Smooth muscle cell (in vitro differentiated cells): ENCODE data around the gene PRMT1. TPM values are rescaled to one million over a fixed set of nuclear protein-coding genes. Genes with fewer than 3 reads are reported as not detected.

Experiments
- DNase-seq: peaks from one replicate; lab custom pipeline; 2025; ENCODE audit not compliant: unreplicated experiment; lab: John Stamatoyannopoulos, UW
- H2AFZ ChIP-seq: fragments of 200-600 bp; sonication (generic); 2 replicates; pipeline ENCODE4 v1.6.0; 2016; ENCODE audit warnings: antibody characterized with exemption, low read depth, mild to moderate bottlenecking
- H3F3A ChIP-seq: fragments of 200-600 bp; sonication (generic); 2 replicates; pipeline ENCODE4 v1.6.0; 2017; ENCODE audit warnings: antibody characterized with exemption, low read depth
- H3K27ac ChIP-seq: fragments of 200-600 bp; sonication (generic); 2 replicates; pipeline ENCODE4 v1.5.1; 2016; ENCODE audit warnings: low read depth, mild to moderate bottlenecking
- H3K27me3 ChIP-seq: fragments of 200-600 bp; sonication (generic); 2 replicates; pipeline ENCODE4 v1.6.1; 2016; ENCODE audit warnings: low read depth, mild to moderate bottlenecking
- H3K36me3 ChIP-seq: fragments of 200-600 bp; sonication (generic); 2 replicates; pipeline ENCODE4 v1.5.1; 2016; ENCODE audit warnings: low read depth
- H3K4me1 ChIP-seq: fragments of 200-600 bp; sonication (generic); 2 replicates; pipeline ENCODE4 v1.5.1; 2016; ENCODE audit warnings: low read depth
- H3K4me2 ChIP-seq: fragments of 200-600 bp; sonication (generic); 2 replicates; pipeline ENCODE4 v1.6.0; 2016; ENCODE audit warnings: mild to moderate bottlenecking
- H3K4me3 ChIP-seq: fragments of 200-600 bp; sonication (generic); 2 replicates; pipeline ENCODE4 v1.5.1; 2016; ENCODE audit warnings: mild to moderate bottlenecking
- H3K79me2 ChIP-seq: fragments of 200-600 bp; sonication (generic); 2 replicates; pipeline ENCODE4 v1.6.0; 2016; ENCODE audit warnings: low read depth, mild to moderate bottlenecking
- H3K9ac ChIP-seq: fragments of 200-600 bp; sonication (generic); 2 replicates; pipeline ENCODE4 v1.6.0; 2016; ENCODE audit warnings: low read depth
- H3K9me3 ChIP-seq: fragments of 200-600 bp; sonication (generic); replicated peaks from 2 replicates; pipeline ENCODE4 v1.5.1; 2016; ENCODE audit warnings: low read depth
- H4K20me1 ChIP-seq: fragments of 200-600 bp; sonication (generic); 2 replicates; pipeline ENCODE4 v1.6.0; 2016; ENCODE audit warnings: low read depth
- CTCF ChIP-seq: fragments of 200-600 bp; sonication (generic); IDR thresholded peaks from 2 replicates; pipeline ENCODE4 v1.5.1; 2017; ENCODE audit warnings: borderline replicate concordance, mild to moderate bottlenecking, antibody characterized with exemption; ENCODE audit not compliant: insufficient read depth, poor library complexity, severe bottlenecking
- WGBS: methylation state at CpG from one replicate; pipeline ENCODE4 v1.1.7; 2016; ENCODE audit warnings: low lambda C conversion rate; 5-methylcytosine and 5-hydroxymethylcytosine counted together
- microRNA-seq: library from miRNA; unstranded; fragments of <30 nt; microRNA quantifications from one replicate; pipeline ENCODE4, GENCODE V29; 2016; ENCODE audit warnings: borderline number of aligned reads
- polyA plus RNA-seq: library from polyadenylated mRNA; unstranded; fragments of >200 nt; fragmentation: Nextera tagmentation; extraction: Ambion mirVana; gene quantifications from 2 replicates; pipeline ENCODE4 v1.2.1, GENCODE V29; 2016
- small RNA-seq: library from RNA; depleted of rRNA; stranded (forward); fragments of <200 nt; gene quantifications from one replicate; pipeline ENCODE3, GENCODE V24; 2014
- total RNA-seq: library from RNA; depleted of rRNA; stranded (reverse); fragments of >200 nt; gene quantifications from 2 replicates; pipeline ENCODE4 v1.2.3, GENCODE V29; 2014

Gene PRMT1
- total and polyA plus RNA-seq, 2 experiments from 2014 or later, result 147 to 175 TPM

DNA sequence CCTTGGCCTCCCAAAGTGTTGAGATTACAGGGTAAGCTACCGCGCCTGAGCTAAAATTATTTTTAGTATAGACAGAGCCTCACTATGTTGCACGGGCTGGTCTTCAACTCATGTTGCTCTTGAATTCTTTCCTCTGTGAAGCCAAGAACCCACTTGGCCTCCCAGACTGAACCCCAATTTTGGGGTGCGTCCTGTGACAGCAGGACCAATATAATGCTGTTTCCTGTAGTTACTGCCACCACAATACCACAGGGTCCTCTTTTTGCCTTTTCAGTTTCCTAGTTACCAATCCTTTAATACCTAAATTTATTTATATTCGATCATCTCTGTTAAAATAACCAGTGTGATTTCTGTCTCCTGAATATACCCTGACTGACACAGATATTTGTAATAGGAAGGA is 53.1 kb downstream of the PRMT1 start:
- Histone ChIP-seq H3K4me1 (no peaks in the 10 kb centered on the region), H3K4me2 (no peak overlapping the region), H4K20me1 (no peaks in the 10 kb centered on the region), H3K27ac (no peak overlapping the region), H3K27me3 (no peaks in the 10 kb centered on the region), H2AFZ (no peak overlapping the region), H3K36me3 (no peaks in the 10 kb centered on the region), H3K79me2 (no peaks in the 10 kb centered on the region), H3F3A (no peaks in the 10 kb centered on the region), H3K9ac (no peak overlapping the region), H3K4me3 (no peak overlapping the region), H3K9me3 (no peaks in the 10 kb centered on the region)
- TF ChIP-seq CTCF, result no peak
- DNase-seq, result no peak
- WGBS, result 94% methylated on average over 5 of the region's 5 CpGs

Small RNA genes lying within 50 kb of the gene (microRNA-seq; reads per million reads assigned to microRNA genes)
- 4.7 reads per million for gene MIR5088

Small RNA genes lying within 50 kb of the gene (small RNA-seq; reads per million reads assigned to genes)
- not detected for gene MIR5088

Other genes with a start within 250 kb of the PRMT1 start
- gene SLC17A7, start 235.7 kb upstream of the PRMT1 start, total RNA-seq, result 0.04 and 0.54 TPM in 2 replicates
- gene SLC17A7, start 235.7 kb upstream of the PRMT1 start, polyA plus RNA-seq, result 0.39 TPM in 1 of 2 replicates, not detected in the other
- gene PIH1D1, start 225.5 kb upstream of the PRMT1 start, total RNA-seq, result 54.7 and 77.1 TPM in 2 replicates
- gene PIH1D1, start 225.5 kb upstream of the PRMT1 start, polyA plus RNA-seq, result 84.9 and 89.8 TPM in 2 replicates
- gene ALDH16A1, start 224.0 kb upstream of the PRMT1 start, total RNA-seq, result 10.5 and 18.6 TPM in 2 replicates
- gene ALDH16A1, start 224.0 kb upstream of the PRMT1 start, polyA plus RNA-seq, result 24.6 and 24.7 TPM in 2 replicates
- 0.27 and 0.45 TPM in 2 replicates for gene FLT3LG, start 203.1 kb upstream of the PRMT1 start, total RNA-seq
- gene FLT3LG, start 203.1 kb upstream of the PRMT1 start, polyA plus RNA-seq, result 0.85 and 2.0 TPM in 2 replicates
- 1,134 and 1,154 TPM in 2 replicates for gene RPL13A, start 189.7 kb upstream of the PRMT1 start, total RNA-seq
- 732 and 818 TPM in 2 replicates for gene RPL13A, start 189.7 kb upstream of the PRMT1 start, polyA plus RNA-seq
- gene RPS11, start 180.8 kb upstream of the PRMT1 start, total RNA-seq, result 3,115 and 3,456 TPM in 2 replicates
- gene RPS11, start 180.8 kb upstream of the PRMT1 start, polyA plus RNA-seq, result 729 and 804 TPM in 2 replicates
- gene FCGRT, start 164.6 kb upstream of the PRMT1 start, total RNA-seq, result 58.1 and 66.1 TPM in 2 replicates
- 127 and 135 TPM in 2 replicates for gene FCGRT, start 164.6 kb upstream of the PRMT1 start, polyA plus RNA-seq
- gene RCN3, start 149.3 kb upstream of the PRMT1 start, total RNA-seq, result 248 and 311 TPM in 2 replicates
- 773 and 1,078 TPM in 2 replicates for gene RCN3, start 149.3 kb upstream of the PRMT1 start, polyA plus RNA-seq
- gene NOSIP, start 96.7 kb upstream of the PRMT1 start, total RNA-seq, result 45.0 and 55.5 TPM in 2 replicates
- gene NOSIP, start 96.7 kb upstream of the PRMT1 start, polyA plus RNA-seq, result 95.7 and 134 TPM in 2 replicates
- 13.5 TPM in 1 of 2 replicates, not detected in the other for gene PRRG2, start 96.0 kb upstream of the PRMT1 start, total RNA-seq
- gene PRRG2, start 96.0 kb upstream of the PRMT1 start, polyA plus RNA-seq, result 0.24 and 1.0 TPM in 2 replicates
- 2.9 and 4.5 TPM in 2 replicates for gene PRR12, start 86.1 kb upstream of the PRMT1 start, total RNA-seq
- 1.7 and 3.2 TPM in 2 replicates for gene PRR12, start 86.1 kb upstream of the PRMT1 start, polyA plus RNA-seq
- gene RRAS, start 37.1 kb upstream of the PRMT1 start, total RNA-seq, result 82.3 and 86.5 TPM in 2 replicates
- 224 and 248 TPM in 2 replicates for gene RRAS, start 37.1 kb upstream of the PRMT1 start, polyA plus RNA-seq
- gene SCAF1, start 35.1 kb upstream of the PRMT1 start, total RNA-seq, result 7.9 and 10.2 TPM in 2 replicates
- gene SCAF1, start 35.1 kb upstream of the PRMT1 start, polyA plus RNA-seq, result 12.1 and 15.9 TPM in 2 replicates
- gene IRF3, start 11.4 kb upstream of the PRMT1 start, total RNA-seq, result 35.1 and 38.2 TPM in 2 replicates
- gene IRF3, start 11.4 kb upstream of the PRMT1 start, polyA plus RNA-seq, result 45.9 and 64.1 TPM in 2 replicates
- gene BCL2L12, start 11.3 kb upstream of the PRMT1 start, total RNA-seq, result 3.2 and 10.8 TPM in 2 replicates
- gene BCL2L12, start 11.3 kb upstream of the PRMT1 start, polyA plus RNA-seq, result 34.0 and 44.1 TPM in 2 replicates
- gene ADM5, start 12.3 kb downstream of the PRMT1 start, total RNA-seq, result 1.6 and 3.6 TPM in 2 replicates
- 1.7 and 3.1 TPM in 2 replicates for gene ADM5, start 12.3 kb downstream of the PRMT1 start, polyA plus RNA-seq
- gene CPT1C, start 13.8 kb downstream of the PRMT1 start, total RNA-seq, result 7.6 and 19.7 TPM in 2 replicates
- gene CPT1C, start 13.8 kb downstream of the PRMT1 start, polyA plus RNA-seq, result 20.0 and 21.0 TPM in 2 replicates
- not detected in 2 replicates for gene TSKS, start 86.0 kb downstream of the PRMT1 start, total RNA-seq
- gene TSKS, start 86.0 kb downstream of the PRMT1 start, polyA plus RNA-seq, result not detected in 2 replicates
- gene AP2A1, start 89.7 kb downstream of the PRMT1 start, total RNA-seq, result 55.8 and 57.7 TPM in 2 replicates
- gene AP2A1, start 89.7 kb downstream of the PRMT1 start, polyA plus RNA-seq, result 57.8 and 65.2 TPM in 2 replicates
- gene FUZ, start 136.0 kb downstream of the PRMT1 start, total RNA-seq, result 6.9 and 16.2 TPM in 2 replicates
- 18.3 and 19.8 TPM in 2 replicates for gene FUZ, start 136.0 kb downstream of the PRMT1 start, polyA plus RNA-seq
- gene MED25, start 141.0 kb downstream of the PRMT1 start, total RNA-seq, result 16.9 and 20.4 TPM in 2 replicates
- 34.1 and 36.4 TPM in 2 replicates for gene MED25, start 141.0 kb downstream of the PRMT1 start, polyA plus RNA-seq
- 49.0 and 81.0 TPM in 2 replicates for gene PTOV1, start 173.9 kb downstream of the PRMT1 start, total RNA-seq
- 256 and 266 TPM in 2 replicates for gene PTOV1, start 173.9 kb downstream of the PRMT1 start, polyA plus RNA-seq
- gene PNKP, start 190.3 kb downstream of the PRMT1 start, total RNA-seq, result 15.3 and 19.4 TPM in 2 replicates
- 42.4 and 53.6 TPM in 2 replicates for gene PNKP, start 190.3 kb downstream of the PRMT1 start, polyA plus RNA-seq
- gene AKT1S1, start 200.1 kb downstream of the PRMT1 start, total RNA-seq, result 10.4 and 15.8 TPM in 2 replicates
- 60.2 and 72.2 TPM in 2 replicates for gene AKT1S1, start 200.1 kb downstream of the PRMT1 start, polyA plus RNA-seq
- 7.1 and 9.2 TPM in 2 replicates for gene TBC1D17, start 200.4 kb downstream of the PRMT1 start, total RNA-seq
- 41.8 and 45.7 TPM in 2 replicates for gene TBC1D17, start 200.4 kb downstream of the PRMT1 start, polyA plus RNA-seq
- gene IL4I1, start 219.6 kb downstream of the PRMT1 start, total RNA-seq, result 0.13 TPM in 1 of 2 replicates, not detected in the other
- 0.54 and 1.3 TPM in 2 replicates for gene IL4I1, start 219.6 kb downstream of the PRMT1 start, polyA plus RNA-seq